GM21619 (cell line): ENCODE data around the gene TLN1.

Experiments used
- ATAC-seq: cut with Tn5 transposase; IDR thresholded peaks from one replicate; pipeline ENCODE4 v1.9.1; 2021; ENCODE audit not compliant: unreplicated experiment

Gene TLN1

DNA sequence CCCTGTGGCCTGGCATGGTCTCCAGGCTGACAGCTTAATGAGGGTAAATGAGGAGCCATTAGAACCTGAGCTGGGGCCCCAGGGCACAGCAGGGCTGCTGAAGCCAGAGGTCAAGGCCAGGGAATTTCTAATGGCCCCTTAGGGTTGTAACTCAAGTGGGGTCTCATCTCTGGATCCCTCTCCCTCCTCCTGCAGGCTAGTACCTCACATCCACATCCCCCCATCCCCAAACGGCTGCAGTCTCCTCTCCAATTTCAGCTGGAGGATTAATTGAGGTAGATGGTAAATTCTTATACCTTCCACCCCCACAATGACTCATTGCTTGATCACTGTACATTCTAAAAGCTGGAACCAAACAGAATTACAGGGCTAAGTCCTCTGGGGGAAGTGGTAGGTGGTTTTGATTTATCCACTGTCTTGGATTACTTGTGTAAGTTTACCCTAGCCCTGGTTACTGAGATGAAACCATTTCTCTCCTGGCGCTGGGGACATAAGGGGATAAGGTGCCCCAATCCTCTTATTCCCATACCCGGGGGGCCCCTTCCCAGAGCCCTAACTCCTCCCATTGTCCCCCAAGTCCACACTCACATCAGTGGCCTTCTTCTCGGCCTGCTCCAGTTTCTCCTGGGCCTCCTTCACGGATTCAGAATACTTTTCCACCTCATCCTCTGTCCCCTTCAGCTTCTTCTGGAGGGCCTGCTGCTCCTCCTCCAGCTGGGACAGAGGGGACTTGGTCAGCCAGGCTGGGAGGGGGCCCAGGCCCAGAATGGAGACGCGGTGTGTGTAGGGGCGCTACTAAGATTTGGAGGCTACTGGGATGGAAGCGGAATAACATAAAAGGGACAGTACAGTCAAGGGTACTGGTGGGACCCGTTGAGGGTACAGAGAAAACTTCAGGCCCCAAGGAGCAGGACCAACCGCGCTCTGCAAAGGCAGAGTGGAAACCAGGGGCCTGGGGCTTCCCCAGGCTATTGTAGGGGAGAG is 43.1 kb downstream of the TLN1 start:
- ATAC-seq = no peak

- ATAC-seq = no peak
Observed at GRCh38 chr9:35687972-35688557, 43.9 kb downstream of the TLN1 start.

DNA sequence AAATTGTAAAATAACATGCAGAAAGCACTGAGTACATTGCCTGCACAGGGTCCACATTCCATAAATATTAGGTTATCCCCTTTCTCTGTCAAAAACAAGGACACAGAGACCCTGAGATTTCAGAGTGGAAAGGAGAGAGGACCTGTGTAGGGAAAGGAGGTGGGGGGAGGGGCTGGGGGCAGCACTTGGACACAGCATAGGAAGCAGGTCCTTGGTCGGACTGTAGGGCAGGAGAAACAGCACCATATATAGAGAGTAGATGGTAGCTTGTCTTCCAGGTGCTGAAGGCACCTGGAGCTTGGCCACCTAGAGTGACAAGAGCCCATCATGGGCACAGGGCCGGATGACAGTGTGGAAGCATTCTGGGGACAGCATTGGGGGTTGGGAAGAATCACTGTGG is 44.7 kb downstream of the TLN1 start:
- no peak for ATAC-seq

GRCh38 chr9:35686222-35687203 is 45.5 kb downstream of the TLN1 start:
- no peak for ATAC-seq

- no peak for ATAC-seq
Observed at GRCh38 chr9:35685506-35685905, 46.5 kb downstream of the TLN1 start.

- ATAC-seq = no peak
Observed at GRCh38 chr9:35684921-35685320, 47.1 kb downstream of the TLN1 start.

DNA sequence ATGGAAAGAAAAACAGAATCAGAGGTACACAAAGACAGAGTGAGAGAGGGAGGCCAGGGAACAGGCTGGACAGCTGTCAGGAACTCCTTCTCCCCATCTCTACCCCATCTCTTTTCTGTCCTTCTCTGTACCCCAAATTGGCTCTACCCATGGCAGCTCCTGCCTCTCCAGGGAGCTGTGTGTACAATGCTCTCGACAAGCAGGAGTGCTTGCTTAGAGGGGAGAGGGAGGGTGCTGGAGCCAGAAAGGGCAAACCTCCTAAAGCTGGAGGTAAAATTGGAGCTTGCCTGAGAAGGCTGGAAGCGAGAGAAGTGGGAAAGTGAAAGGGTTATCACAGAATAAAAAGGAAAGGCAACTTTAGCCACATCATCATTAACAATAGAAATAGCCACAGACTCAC is 48.7 kb downstream of the TLN1 start:
- ATAC-seq = no peak

- ATAC-seq = no peak
Observed at GRCh38 chr9:35682520-35683315, 49.3 kb downstream of the TLN1 start.

DNA sequence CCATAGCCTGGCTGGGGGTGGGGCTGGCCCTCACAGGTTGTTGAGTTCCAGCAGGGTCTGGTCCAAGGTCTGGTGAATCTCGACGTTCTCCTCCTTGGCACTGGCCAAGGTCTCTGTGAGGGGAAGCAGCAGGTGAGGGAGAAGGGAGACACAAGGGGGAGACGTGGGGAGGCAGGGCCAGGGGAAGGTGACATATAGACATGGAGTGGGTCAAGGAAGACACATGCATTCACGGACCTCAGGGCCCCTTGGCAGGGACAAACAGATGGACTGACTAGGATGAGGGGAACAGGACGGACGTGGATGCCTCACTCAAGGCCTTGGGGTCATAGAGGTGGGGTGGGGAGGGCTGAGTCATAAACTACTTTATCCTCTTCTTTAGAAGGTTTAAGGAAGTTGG is 49.9 kb downstream of the TLN1 start:
- no peak for ATAC-seq

GRCh38 chr9:35681341-35682002 is 50.5 kb downstream of the TLN1 start:
- ATAC-seq = no peak

DNA sequence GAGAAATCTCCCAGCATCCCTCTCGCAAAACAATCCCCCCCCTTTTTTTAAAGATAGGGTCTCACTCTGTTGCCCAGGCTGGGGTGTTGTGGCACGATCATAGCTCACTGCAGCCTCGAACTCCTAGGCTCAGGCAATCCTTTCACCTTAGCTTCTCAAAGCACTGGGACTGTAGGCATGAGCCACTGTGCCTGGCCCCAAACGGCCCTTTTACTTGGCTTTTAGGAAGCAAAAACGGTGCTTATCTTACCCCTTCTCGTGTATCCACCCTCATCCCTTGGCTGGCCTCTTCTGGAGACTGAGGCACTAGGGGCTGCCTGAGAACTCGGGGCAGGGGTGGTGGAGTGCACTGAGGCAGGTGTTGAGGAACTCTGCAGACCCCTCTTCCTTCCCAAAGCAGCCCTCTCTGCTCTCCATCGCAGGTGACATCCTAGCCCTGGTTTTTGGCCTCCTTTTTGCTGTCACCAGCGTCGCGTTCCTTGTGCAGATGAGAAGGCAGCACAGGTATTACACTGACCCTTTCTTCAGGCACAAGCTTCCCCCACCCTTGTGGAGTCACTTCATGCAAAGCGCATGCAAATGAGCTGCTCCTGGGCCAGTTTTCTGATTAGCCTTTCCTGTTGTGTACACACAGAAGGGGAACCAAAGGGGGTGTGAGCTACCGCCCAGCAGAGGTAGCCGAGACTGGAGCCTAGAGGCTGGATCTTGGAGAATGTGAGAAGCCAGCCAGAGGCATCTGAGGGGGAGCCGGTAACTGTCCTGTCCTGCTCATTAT is 51.5 kb downstream of the TLN1 start:
- ATAC-seq = no peak

DNA sequence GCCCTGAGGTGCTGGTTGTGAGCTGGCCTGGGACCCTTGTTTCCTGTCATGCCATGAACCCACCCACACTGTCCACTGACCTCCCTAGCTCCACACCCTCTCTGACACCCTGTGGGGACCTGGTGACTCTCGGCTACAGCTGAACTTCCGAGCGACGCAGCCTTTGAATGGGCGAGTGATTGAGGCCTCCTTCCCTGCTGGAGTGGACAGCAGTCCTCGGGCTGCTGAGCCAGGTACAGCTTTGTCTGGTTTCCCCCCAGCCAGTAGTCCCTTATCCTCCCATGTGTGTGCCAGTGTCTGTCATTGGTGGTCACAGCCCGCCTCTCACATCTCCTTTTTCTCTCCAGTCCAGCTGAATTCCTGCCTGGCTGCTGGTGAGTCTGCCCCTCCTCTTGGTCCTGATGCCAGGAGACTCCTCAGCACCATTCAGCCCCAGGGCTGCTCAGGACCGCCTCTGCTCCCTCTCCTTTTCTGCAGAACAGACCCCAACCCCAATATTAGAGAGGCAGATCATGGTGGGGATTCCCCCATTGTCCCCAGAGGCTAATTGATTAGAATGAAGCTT is 52.1 kb downstream of the TLN1 start:
- ATAC-seq = no peak

DNA sequence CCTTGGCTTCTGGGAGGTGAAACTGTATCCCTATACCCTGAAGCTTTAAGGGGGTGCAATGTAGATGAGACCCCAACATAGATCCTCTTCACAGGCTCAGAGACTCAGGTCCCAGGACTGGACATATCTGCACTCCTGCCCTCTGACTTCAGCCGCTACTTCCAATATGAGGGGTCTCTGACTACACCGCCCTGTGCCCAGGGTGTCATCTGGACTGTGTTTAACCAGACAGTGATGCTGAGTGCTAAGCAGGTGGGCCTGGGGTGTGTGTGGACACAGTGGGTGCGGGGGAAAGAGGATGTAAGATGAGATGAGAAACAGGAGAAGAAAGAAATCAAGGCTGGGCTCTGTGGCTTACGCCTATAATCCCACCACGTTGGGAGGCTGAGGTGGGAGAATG is 52.9 kb downstream of the TLN1 start:
- ATAC-seq = no peak

- ATAC-seq = no peak
Observed at GRCh38 chr9:35675732-35676392, 56.1 kb downstream of the TLN1 start.

DNA sequence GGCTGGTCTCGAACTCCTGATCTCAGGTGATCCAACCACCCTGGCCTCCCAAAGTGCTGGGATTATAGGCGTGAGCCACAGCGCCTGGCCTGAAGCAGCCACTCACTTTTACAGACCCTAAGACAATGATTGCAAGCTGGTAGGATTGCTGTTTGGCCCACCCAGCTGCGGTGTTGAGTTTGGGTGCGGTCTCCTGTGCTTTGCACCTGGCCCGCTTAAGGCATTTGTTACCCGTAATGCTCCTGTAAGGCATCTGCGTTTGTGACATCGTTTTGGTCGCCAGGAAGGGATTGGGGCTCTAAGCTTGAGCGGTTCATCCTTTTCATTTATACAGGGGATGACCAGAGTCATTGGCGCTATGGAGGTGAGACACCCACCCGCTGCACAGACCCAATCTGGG is 56.8 kb downstream of the TLN1 start:
- ATAC-seq = no peak

DNA sequence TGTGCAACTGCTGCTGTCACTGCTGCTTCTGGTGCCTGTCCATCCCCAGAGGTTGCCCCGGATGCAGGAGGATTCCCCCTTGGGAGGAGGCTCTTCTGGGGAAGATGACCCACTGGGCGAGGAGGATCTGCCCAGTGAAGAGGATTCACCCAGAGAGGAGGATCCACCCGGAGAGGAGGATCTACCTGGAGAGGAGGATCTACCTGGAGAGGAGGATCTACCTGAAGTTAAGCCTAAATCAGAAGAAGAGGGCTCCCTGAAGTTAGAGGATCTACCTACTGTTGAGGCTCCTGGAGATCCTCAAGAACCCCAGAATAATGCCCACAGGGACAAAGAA is 58.0 kb downstream of the TLN1 start:
- no peak for ATAC-seq

DNA sequence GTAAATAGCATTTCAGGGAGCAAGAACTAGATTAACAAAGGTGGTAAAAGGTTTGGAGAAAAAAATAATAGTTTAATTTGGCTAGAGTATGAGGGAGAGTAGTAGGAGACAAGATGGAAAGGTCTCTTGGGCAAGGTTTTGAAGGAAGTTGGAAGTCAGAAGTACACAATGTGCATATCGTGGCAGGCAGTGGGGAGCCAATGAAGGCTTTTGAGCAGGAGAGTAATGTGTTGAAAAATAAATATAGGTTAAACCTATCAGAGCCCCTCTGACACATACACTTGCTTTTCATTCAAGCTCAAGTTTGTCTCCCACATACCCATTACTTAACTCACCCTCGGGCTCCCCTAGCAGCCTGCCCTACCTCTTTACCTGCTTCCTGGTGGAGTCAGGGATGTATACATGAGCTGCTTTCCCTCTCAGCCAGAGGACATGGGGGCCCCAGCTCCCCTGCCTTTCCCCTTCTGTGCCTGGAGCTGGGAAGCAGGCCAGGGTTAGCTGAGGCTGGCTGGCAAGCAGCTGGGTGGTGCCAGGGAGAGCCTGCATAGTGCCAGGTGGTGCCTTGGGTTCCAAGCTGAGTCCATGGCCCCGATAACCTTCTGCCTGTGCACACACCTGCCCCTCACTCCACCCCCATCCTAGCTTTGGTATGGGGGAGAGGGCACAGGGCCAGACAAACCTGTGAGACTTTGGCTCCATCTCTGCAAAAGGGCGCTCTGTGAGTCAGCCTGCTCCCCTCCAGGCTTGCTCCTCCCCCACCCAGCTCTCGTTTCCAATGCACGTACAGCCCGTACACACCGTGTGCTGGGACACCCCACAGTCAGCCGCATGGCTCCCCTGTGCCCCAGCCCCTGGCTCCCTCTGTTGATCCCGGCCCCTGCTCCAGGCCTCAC is 58.6 kb downstream of the TLN1 start, which contains the start of gene CA9:
TSS of gene CA9 (plus strand) at position 797 of the 893 bp plus-strand sequence. CDS start at position 829, 32 bp downstream.
- ATAC-seq = no peak
